HG03045 (cell line): ENCODE results near the gene SLC38A11.
A peak's percentile ranks its signal among the peaks of the same experiment; 100 is the strongest.
"Not testable (repeated sequence)": the region's sequence is repeated elsewhere in the genome, so short reads cannot be mapped to it uniquely, and the experiment has no call there.

Source experiments
- ATAC-seq: cut with Tn5 transposase; IDR thresholded peaks from one replicate; pipeline ENCODE4 v1.9.1; 2021; ENCODE audit warnings: mild to moderate bottlenecking, moderate library complexity; ENCODE audit not compliant: unreplicated experiment

Gene SLC38A11

GRCh38 chr2:164954954-164955701 lies at the start of gene SLC38A11:
TSS of gene SLC38A11 (minus strand) at chr2:164955525. CDS start at chr2:164955247, 278 bp downstream.
- no peak for ATAC-seq

GRCh38 chr2:165003443-165004130 lies 48.3 kb upstream of the SLC38A11 start:
- no peak for ATAC-seq

GRCh38 chr2:165002638-165003037 lies 47.3 kb upstream of the SLC38A11 start:
- no peak for ATAC-seq

DNA sequence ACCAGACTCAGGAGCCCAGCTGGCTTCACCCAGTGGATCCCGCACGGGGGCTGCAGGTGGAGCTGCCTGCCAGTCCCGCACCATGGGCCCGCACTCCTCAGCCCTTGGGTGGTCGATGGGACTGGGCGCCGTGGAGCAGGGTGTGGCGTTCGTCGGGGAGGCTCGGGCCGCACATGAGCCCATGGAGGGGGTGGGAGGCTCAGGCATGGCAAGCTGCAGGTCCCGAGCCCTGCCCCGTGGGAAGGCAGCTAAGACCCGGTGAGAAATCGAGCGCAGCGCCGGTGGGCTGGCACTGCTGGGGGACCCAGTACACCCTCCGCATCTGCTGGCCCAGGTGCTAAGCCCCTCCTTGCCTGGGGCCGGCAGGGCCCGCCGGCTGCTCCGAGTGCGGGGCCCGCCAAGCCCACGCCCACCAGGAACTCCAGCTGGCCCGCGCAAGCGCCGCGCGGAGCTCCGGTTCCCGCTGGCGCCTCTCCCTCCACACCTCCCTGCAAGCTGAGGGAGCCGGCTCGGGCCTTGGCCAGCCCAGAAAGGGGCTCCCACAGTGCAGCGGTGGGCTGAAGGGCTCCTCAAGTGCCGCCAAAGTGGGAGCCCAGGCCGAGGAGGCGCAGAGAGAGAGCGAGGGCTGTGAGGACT lies 39.5 kb upstream of the SLC38A11 start:
- not testable (repeated sequence) for ATAC-seq

DNA sequence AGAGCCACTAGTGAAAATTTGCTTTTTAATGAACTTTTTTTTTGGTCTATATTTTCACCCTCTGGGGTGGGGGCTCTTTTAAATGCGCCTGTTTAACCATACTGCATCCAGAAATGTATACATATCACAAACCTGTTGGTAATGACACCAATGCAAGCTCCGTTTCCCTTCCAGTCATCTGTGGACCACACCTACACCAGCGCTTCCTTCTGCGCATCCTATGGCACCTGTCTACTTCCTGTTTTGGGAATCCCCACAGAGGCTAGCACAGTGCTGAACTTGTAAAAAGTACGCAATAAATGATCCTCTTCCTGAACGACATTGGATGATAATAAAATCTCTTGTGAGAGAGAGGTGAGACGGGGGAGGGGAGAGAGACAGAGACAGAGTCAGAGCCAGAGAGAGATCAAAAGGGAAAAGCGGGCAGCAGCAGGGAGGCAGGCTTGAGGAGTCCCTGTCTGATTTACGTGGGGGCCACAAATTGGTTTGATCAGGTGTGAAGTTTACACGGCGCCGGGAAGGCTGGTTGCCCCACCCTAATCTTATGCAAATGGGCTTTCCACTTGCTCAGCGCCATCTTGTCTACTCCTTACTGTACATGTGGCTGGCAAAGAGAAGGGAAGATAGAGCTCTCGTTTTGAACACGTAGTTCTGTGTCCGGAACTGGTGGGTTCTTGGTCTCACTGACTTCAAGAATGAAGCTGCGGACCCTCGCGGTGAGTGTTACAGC lies 38.1 kb upstream of the SLC38A11 start:
- no peak for ATAC-seq

GRCh38 chr2:164992818-164993217 lies 37.5 kb upstream of the SLC38A11 start:
- ATAC-seq: peak; percentile 51

GRCh38 chr2:164992093-164992454 lies 36.7 kb upstream of the SLC38A11 start:
- ATAC-seq: peak; percentile 12

DNA sequence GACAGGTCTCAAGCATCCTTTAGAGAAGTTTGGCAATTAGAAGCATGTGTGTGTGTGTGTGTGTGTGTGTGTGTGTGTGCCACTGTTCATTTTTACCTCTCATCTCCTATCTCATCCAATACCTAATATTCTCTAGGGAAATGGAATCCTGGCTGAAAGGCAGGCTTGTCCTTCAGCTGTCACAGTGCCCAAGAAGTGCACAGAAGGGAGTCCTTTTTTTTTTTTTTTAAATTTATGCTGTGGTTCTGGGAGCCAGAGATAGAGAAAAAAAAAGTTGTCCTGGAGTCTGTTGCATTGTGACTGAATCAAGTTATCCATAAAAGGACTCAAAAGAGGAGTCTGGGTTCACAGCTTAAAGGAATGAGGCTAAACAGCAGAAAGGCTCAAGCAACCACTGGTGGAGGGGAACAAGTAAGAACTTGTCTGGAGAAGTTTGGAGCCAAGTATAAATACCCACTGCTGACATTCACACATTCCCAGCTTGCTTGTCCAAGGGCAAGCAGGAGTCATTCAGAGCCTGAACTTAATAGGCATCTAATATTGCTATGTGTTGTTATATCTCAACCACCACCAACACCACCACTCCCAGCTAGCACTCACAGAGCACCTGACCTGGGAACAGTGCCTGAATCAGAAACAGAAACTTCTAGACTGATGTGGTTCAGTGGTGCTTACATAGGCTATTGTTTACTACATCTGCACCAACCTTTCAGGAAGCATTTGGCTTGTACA lies 36.2 kb upstream of the SLC38A11 start:
- peak; percentile 78 for ATAC-seq

GRCh38 chr2:164990953-164991352 lies 35.6 kb upstream of the SLC38A11 start:
- not testable (repeated sequence) for ATAC-seq

- ATAC-seq: not testable (repeated sequence)
These were observed 33.5 kb upstream of the SLC38A11 start for GRCh38 chr2:164988805-164989204.

DNA sequence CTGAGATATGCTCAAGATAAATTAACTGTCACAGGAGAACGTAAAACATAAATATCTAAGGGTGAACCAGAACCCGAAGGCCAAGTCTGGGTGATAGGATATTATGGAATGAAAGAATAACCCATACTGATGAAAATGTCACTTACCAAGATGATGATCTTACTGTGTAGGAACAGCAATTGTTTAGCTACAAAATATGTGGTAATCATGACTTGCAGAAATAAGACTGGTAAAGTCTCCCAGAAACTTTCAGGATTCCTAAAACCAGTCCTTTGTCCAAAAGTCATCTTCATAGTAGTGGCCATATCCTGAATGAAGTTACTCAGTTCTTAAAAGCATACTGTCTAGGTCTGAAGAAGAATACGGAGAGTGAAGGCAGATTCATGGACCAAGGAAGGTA lies 30.7 kb upstream of the SLC38A11 start:
- ATAC-seq: not testable (repeated sequence)

- no peak for ATAC-seq
These were observed 29.1 kb upstream of the SLC38A11 start for GRCh38 chr2:164984428-164984827.

DNA sequence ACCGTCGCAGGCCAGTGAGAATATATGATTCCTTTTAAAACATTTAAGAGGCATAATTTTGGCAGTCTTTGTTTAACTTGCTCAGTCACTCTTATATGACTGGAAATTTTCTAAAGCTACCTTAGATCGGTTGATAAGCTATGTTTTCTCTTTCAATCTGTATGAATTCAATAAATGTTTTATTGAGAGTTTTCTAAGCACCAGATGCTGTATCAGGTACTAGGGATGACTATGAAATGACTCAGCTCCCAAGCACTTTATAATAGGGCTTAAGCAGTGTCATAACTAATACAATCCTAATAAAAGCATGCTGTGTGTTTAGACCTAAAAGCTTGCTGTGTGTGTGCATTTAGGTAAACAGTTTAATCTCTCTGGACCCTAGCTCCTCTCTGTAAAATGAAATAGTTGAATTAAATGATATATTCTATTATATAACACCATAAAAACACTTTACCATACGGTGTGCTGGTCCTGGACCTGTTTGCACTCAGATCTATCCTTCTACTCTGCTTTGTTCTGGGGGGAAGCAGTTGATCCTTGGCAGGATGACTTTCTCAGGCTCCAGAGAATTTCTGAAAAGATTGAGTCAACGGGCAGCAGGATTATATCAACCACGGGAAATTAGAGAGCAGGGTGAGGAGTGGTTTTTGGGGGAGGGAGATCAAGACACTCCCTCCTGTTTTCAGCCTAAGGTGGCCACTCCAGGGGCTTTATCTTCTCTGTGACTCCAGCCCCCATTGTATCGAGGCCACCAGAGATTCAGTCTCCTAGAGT lies 26.1 kb upstream of the SLC38A11 start:
- ATAC-seq: no peak

DNA sequence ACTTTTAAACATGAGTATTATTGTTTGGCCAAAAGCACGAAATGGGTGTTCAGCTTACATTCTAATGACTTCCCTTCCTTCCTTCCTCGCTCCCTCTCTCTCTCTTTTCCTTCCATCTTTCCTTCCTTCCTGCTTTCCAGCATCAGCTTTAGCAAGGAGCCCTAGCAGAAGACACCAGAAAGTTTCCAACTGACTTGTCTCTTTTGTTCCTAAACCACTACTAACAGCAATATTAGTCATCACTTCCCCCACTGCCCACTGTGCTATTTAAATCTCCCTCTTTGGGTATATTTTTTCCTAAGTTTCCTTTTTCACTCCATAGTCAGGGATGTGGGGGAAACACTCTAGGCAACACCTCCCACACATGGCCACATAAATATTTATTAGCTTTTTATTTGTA lies 25.4 kb upstream of the SLC38A11 start:
- not testable (repeated sequence) for ATAC-seq

- ATAC-seq: no peak
These were observed 23.8 kb upstream of the SLC38A11 start for GRCh38 chr2:164979113-164979512.

DNA sequence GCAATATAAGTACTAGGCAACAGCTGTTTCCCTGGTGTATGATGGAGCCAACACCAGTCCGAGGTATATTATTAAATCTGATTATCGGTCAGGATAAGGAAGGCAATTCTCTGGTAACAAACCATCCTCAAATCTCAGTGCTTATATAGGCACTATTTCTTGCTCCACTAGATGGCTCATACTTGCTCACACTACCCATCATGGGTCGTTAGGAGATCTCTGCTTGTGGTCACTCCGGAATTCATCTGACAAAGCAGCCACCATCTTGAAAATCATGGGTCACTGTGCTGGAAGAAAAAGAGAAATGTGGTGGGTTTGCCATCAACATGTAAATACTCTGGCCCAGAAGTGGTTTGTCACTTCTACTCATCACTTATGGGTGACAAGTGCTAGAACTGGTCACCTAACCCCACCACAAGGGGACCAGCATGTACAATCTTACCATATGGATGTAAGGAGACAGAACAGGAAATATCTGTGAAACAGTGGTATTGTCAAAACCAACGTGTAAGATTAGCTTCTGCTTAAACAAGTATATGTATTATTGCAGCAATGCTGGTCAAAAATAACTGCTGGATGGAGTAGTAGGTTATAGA lies 21.6 kb upstream of the SLC38A11 start:
- not testable (repeated sequence) for ATAC-seq

DNA sequence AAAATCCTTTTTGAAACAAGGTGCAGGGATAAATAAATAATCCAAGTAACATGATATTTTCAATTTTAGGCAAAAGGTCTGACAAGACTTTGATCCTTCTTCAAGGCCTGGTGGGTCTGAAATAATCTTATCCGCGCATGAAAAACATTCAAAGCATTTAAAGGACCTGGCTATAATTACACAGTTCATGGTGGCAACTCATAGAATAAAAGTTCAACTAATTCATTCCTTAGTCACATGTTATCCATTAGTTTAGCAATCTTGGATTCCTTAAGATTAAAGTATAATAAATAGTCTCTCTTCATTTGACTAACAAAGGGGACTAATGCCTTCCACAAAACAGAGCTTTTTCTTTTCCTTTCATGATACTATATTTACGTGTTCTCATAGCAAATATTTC lies 21.0 kb upstream of the SLC38A11 start:
- no peak for ATAC-seq

DNA sequence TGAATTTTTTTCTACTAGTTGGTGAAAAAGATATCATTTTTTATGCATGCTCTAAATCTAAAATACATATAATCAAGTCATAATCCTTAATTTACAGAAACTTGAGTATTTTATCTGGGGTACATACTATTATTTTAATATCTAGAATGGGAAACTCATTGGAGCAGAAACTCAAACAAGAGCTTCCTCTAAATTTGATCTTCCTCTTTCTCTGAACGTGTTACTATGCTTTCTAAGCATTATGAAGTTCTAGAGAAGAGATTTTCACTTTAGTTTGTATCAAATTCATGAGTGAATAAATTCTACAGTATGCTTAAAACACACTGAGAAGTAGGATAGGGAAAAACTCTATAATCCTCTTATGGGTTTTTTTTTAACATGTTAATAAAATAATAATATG lies 20.6 kb upstream of the SLC38A11 start:
- no peak for ATAC-seq

- ATAC-seq: no peak
These were observed 18.9 kb upstream of the SLC38A11 start for GRCh38 chr2:164974221-164974620.
